Measurements from ENCODE around the gene TRIM27.

DNA sequence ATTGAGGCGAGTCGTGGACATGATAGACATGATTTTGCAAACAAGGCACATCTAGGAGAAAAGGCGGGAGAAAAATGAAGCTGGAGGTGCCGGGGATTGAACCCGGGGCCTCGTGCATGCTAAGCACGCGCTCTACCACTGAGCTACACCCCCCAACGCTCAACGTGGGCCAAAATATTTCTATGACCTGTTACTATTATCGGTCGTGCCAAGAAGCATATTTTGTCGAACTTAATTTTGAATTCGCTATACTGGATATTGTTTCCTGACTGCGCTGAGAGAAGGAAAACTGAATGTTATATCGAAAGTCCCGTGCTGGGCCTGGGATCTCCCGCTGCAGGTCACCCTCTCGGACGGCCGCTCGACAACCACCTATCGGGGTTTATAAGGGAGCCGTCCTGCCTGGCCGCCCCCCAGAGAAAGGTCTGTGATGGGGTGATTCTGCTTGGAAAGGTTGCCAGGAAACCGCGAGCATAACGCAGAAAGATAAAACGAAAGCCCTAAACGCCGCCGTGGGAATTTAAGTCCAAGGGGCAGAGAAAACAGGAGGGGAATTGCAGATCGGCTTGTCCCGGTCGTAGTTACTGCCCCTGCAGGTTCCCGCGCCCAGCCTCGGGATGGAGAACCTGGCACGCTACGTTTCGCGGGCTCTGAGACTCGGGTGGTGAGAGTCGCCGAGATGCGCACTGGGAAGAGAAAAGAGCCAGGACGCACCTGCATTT, 60.0 kb downstream of the TRIM27 start:
- TF ChIP-seq SNAI2 (CRISPR knock-in tag; IDR thresholded peaks at IDR 0.05) (no peak), ZFP3 (CRISPR knock-in tag; IDR thresholded peaks at IDR 0.05) (no peak), ARNTL (CRISPR knock-in tag; IDR thresholded peaks at IDR 0.05; ENCODE audit: borderline replicate concordance, low read depth) (no peak), RARB (CRISPR knock-in tag; IDR thresholded peaks at IDR 0.05) (no peak), ZNF70 (CRISPR knock-in tag; IDR thresholded peaks at IDR 0.05) (peak; percentile 93), GLIS3 (CRISPR knock-in tag; IDR thresholded peaks at IDR 0.05) (no peak), BACH2 (CRISPR knock-in tag; IDR thresholded peaks at IDR 0.05; ENCODE audit: borderline replicate concordance) (no peak), ZNF565 (CRISPR knock-in tag; conservative IDR thresholded peaks at IDR 0.05; ENCODE audit: low read depth) (no peak), ZNF8 (CRISPR knock-in tag; IDR thresholded peaks at IDR 0.05) (no peak), TOX (CRISPR knock-in tag; IDR thresholded peaks at IDR 0.05; ENCODE audit: borderline replicate concordance) (no peak), ZFP30 (CRISPR knock-in tag; IDR thresholded peaks at IDR 0.05) (no peak)
- TF ChIP-seq, protein P1, sequence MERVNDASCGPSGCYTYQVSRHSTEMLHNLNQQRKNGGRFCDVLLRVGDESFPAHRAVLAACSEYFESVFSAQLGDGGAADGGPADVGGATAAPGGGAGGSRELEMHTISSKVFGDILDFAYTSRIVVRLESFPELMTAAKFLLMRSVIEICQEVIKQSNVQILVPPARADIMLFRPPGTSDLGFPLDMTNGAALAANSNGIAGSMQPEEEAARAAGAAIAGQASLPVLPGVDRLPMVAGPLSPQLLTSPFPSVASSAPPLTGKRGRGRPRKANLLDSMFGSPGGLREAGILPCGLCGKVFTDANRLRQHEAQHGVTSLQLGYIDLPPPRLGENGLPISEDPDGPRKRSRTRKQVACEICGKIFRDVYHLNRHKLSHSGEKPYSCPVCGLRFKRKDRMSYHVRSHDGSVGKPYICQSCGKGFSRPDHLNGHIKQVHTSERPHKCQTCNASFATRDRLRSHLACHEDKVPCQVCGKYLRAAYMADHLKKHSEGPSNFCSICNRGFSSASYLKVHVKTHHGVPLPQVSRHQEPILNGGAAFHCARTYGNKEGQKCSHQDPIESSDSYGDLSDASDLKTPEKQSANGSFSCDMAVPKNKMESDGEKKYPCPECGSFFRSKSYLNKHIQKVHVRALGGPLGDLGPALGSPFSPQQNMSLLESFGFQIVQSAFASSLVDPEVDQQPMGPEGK (CRISPR knock-in tag; IDR thresholded peaks at IDR 0.05; ENCODE audit: borderline replicate concordance): no peak
- TF ChIP-seq, protein P2, sequence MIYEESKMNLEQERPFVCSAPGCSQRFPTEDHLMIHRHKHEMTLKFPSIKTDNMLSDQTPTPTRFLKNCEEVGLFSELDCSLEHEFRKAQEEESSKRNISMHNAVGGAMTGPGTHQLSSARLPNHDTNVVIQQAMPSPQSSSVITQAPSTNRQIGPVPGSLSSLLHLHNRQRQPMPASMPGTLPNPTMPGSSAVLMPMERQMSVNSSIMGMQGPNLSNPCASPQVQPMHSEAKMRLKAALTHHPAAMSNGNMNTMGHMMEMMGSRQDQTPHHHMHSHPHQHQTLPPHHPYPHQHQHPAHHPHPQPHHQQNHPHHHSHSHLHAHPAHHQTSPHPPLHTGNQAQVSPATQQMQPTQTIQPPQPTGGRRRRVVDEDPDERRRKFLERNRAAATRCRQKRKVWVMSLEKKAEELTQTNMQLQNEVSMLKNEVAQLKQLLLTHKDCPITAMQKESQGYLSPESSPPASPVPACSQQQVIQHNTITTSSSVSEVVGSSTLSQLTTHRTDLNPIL (CRISPR knock-in tag; IDR thresholded peaks at IDR 0.05; ENCODE audit: low read depth): no peak
